ENCODE data around the gene TXNDC16. TPM values are rescaled to one million over a fixed set of nuclear protein-coding genes. Genes with fewer than 3 reads are reported as not detected.
A peak's percentile ranks its signal among the peaks of the same experiment; 100 is the strongest.
"Not testable (repeated sequence)": the region's sequence is repeated elsewhere in the genome, so short reads cannot be mapped to it uniquely, and the experiment has no call there.

Gene TXNDC16
- total RNA-seq, 1 donor, result 6.9 TPM

DNA sequence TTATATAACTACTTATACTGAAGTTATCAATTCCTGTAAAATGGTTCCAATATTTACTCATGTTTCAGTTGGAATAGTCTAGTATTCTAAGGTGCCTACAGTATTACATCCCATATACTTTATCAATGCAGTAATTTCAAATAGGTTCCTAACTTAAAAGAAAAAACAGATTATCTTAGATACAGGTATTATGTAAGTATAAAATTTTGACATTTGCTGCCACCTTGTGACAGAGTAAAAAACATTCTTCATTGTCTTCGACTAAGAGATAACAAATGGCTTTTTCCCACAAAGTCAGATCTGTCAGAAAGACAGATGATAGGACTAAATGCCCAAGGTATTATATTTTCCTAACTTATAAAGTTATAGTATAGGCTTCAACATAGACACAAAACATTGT, 78.7 kb downstream of the TXNDC16 start:
- TF ChIP-seq, protein P1, sequence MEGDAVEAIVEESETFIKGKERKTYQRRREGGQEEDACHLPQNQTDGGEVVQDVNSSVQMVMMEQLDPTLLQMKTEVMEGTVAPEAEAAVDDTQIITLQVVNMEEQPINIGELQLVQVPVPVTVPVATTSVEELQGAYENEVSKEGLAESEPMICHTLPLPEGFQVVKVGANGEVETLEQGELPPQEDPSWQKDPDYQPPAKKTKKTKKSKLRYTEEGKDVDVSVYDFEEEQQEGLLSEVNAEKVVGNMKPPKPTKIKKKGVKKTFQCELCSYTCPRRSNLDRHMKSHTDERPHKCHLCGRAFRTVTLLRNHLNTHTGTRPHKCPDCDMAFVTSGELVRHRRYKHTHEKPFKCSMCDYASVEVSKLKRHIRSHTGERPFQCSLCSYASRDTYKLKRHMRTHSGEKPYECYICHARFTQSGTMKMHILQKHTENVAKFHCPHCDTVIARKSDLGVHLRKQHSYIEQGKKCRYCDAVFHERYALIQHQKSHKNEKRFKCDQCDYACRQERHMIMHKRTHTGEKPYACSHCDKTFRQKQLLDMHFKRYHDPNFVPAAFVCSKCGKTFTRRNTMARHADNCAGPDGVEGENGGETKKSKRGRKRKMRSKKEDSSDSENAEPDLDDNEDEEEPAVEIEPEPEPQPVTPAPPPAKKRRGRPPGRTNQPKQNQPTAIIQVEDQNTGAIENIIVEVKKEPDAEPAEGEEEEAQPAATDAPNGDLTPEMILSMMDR (IDR thresholded peaks at IDR 0.05; ENCODE audit: insufficient read depth, low read length), result peak; percentile 21
- no peak overlapping the region for H3K4me3 ChIP-seq (ENCODE audit: low read depth, low read length)
- DNase-seq (ENCODE audit: low read depth), result peak; percentile 81

DNA sequence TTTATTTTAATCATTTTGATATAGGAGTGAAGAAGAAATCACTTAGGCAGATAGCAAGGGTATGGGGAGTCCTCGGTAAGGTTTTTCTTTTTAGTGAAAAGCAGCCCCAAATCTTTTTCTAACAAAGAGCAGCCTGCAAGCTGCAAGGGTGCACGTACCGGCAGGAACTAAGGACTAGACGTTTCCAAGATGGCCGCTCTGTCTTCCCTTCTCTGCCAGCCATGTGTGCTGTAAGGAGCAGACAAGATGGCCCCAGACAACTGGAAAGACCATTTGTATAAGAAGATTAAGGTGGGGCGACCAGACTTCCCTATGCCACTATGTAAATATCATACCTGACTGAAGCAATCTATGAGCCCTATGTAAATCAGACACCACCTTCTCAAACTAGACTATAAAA, 79.6 kb downstream of the TXNDC16 start:
- DNase-seq (ENCODE audit: low read depth), result no peak
- H3K4me3 ChIP-seq (ENCODE audit: low read depth, low read length), result no peak overlapping the region
- TF ChIP-seq, protein P1 (IDR thresholded peaks at IDR 0.05; ENCODE audit: insufficient read depth, low read length), result no peak

DNA sequence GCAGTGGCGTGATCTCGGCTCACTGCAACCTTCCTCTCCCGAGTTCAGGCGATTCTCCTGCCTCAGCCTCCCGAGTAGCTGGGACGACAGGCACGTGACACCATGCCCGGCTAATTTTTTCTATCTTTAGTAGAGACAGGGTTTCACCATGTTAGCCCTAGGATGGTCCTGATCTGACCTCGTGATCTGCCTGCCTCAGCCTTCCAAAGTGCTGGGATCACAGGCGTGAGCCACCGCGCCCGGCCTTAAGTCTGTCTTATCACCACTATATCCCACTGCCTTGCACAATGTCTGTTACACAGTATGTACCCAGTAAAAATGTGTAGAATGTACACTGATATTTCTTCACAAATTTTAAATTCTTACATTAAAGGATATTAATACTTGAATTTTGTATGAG, 80.1 kb downstream of the TXNDC16 start:
- H3K4me3 ChIP-seq (ENCODE audit: low read depth, low read length); DNase-seq (ENCODE audit: low read depth): not testable (repeated sequence)

GRCh38 chr14:52467515-52468266, 84.6 kb downstream of the TXNDC16 start:
- H3K4me3 ChIP-seq (ENCODE audit: low read depth, low read length), result no peak overlapping the region
- TF ChIP-seq, protein P1 (IDR thresholded peaks at IDR 0.05; ENCODE audit: insufficient read depth, low read length), result no peak
- DNase-seq (ENCODE audit: low read depth), result no peak

DNA sequence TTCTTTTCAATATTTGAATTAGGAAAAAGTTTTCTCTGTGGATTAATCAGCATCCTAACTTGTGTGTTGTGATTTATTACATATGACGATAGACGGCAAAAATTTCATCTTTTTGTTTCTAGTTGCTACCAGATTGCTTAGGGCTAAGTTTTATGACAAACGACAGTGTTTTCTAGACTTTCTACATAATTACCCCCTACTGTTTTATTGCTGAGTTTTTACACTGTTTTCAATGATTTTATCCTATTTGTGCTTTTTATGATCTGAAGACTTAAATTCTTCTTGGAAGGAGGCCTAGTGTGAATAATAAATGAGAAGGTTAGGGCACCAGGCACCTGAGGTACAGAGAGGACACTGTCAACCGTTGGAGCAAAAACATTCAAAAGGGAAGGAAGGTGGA, 88.1 kb downstream of the TXNDC16 start:
- TF ChIP-seq, protein P1 (IDR thresholded peaks at IDR 0.05; ENCODE audit: insufficient read depth, low read length), result no peak
- no peak for DNase-seq (ENCODE audit: low read depth)

GRCh38 chr14:52463375-52463774, 88.9 kb downstream of the TXNDC16 start:
- no peak overlapping the region for H3K4me3 ChIP-seq (ENCODE audit: low read depth, low read length)
- TF ChIP-seq, protein P1 (IDR thresholded peaks at IDR 0.05; ENCODE audit: insufficient read depth, low read length), result no peak
- DNase-seq (ENCODE audit: low read depth), result no peak

More for the DNA sequence above, 88.1 kb downstream of the TXNDC16 start:
- no peak overlapping the region for H3K4me3 ChIP-seq (ENCODE audit: low read depth, low read length)

- DNase-seq (ENCODE audit: low read depth), result no peak
- H3K4me3 ChIP-seq (ENCODE audit: low read depth, low read length), result no peak overlapping the region
- TF ChIP-seq, protein P1 (IDR thresholded peaks at IDR 0.05; ENCODE audit: insufficient read depth, low read length), result no peak
These were observed 90.6 kb downstream of the TXNDC16 start for GRCh38 chr14:52461721-52462120.

Measured in fibroblast of the aortic adventitia (primary cell).